Astrocyte (in vitro differentiated cells and primary cell): ENCODE measurements around the gene SEMA3F.

Experiments used
- CTCF ChIP-seq: IDR thresholded peaks from 2 replicates; pipeline ENCODE4 v1.5.1; 2011; ENCODE audit warnings: low read depth, mild to moderate bottlenecking, inconsistent platforms, low read length, moderate library complexity; ENCODE audit not compliant: insufficient read depth
- EZH2 ChIP-seq: IDR thresholded peaks from 2 replicates; pipeline ENCODE4 v1.6.1; 2012; ENCODE audit warnings: mild to moderate bottlenecking, low read length, inconsistent platforms; ENCODE audit not compliant: insufficient read depth

- TF ChIP-seq CTCF, result no peak
- TF ChIP-seq EZH2, result no peak
Observed at GRCh38 chr3:50229490-50229889, 74.4 kb downstream of the SEMA3F start.
